H1 (cell line): Measurements from ENCODE around the gene GPR39. TPM values are rescaled to one million over a fixed set of nuclear protein-coding genes. Genes with fewer than 3 reads are reported as not detected.

ENCODE experiments used
- CTCF ChIP-seq, 3 experiments: IDR thresholded peaks; 1 replicate in 2 of 3; 2 replicates in 1 of 3; pipeline versions ENCODE4 v1.5.1 to v1.6.1; 2011; ENCODE audit warnings: low read length in 3 of 3, mild to moderate bottlenecking in 3 of 3, inconsistent platforms in 2 of 3, low read depth in 1 of 3, moderate library complexity in 1 of 3; ENCODE audit not compliant: insufficient read depth in 1 of 3; ENCODE audit errors: control extremely low read depth in 1 of 3
- polyA plus RNA-seq, 7 experiments: library from polyadenylated mRNA; depleted of rRNA in 3 of 7; stranded (reverse) in 5 of 7; unstranded in 2 of 7; fragments of >200 nt in 5 of 7; fragments of 200-250 nt in 2 of 7; gene quantifications; 1 replicate in 5 of 7; 2 replicates in 1 of 7; 4 replicates in 1 of 7; pipeline versions ENCODE4 v1.2.1 to v1.2.3, GENCODE V29; 2011 to 2013; ENCODE audit warnings: missing spikeins in 2 of 7, mixed read lengths in 2 of 7
- total RNA-seq: library from RNA; stranded (reverse); fragmentation: NEBNext Ultra II Directional; extraction: Animal tissue kit (Norgen Biotek cat#: 25700); gene quantifications from 2 replicates; pipeline ENCODE4 v1.2.1, GENCODE V29; 2021

Gene GPR39
- total and polyA plus RNA-seq, 2 of the 8 experiments (the other 6 are each of a cell fraction or from before 2014, with no cell fraction given) = 0.63 to 2.7 TPM

DNA sequence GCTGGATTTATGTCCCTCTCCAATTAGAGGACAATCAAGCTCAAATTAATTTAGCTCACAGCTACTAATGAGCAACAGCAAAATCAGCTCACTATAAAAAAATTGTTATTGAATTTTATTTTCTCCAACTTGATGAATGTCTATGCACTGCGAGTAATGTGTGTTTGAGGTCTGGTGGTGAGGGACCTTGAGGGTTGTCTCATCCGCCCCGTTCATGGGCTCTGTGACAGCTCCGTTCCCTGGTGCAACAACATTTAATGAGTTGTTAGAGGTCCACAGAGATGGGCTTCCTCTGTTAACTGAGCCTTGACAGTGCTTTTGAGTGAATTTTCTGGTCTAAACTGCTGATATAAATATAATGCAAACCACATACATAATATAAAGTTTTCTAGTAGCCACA is 101.7 kb downstream of the GPR39 start (continued):
- TF ChIP-seq CTCF (IDR thresholded peaks at IDR 0.05; ENCODE audit: control extremely low read depth in 1 of 3, insufficient read depth in 1 of 3, low read depth in 1 of 3, low read length in 3 of 3) = no peak
